Heart right ventricle (tissue), 16 donors: ENCODE measurements around the gene MICA. TPM values are rescaled to one million over a fixed set of nuclear protein-coding genes. Genes with fewer than 3 reads are reported as not detected.
A peak's percentile ranks its signal among the peaks of the same experiment; 100 is the strongest.

Source experiments
- ATAC-seq, 8 donors: fragments of 200-7000 bp; cut with Tn5 transposase; one replicate each; pipeline ENCODE4 v1.9.1; 2020; ENCODE audit warnings: mild to moderate bottlenecking in 8 of 8, moderate library complexity in 8 of 8, moderate number of reproducible peaks in 1 of 8
- DNase-seq, 2 donors: peaks; one replicate each; pipeline ENCODE4 v3.0.0-alpha.2; 2020
- H3K27ac ChIP-seq, 10 donors: fragments of 200-600 bp; sonication (generic) in 2 of 10; one replicate each; pipeline versions ENCODE4 v1.5.0 to v1.8.0; 2020 to 2022; ENCODE audit warnings: mild to moderate bottlenecking in 3 of 10
- H3K27me3 ChIP-seq, 7 donors: fragments of 200-600 bp; one replicate each; pipeline ENCODE4 v1.8.0; 2021 to 2022; ENCODE audit warnings: mild to moderate bottlenecking in 2 of 7
- H3K36me3 ChIP-seq, 9 donors: fragments of 200-600 bp; sonication (generic) in 1 of 9; one replicate each; pipeline versions ENCODE4 v1.5.0 to v1.8.0; 2020 to 2022; ENCODE audit warnings: mild to moderate bottlenecking in 2 of 9
- H3K4me1 ChIP-seq, 9 donors: fragments of 200-600 bp; sonication (generic) in 1 of 9; one replicate each; pipeline versions ENCODE4 v1.5.0 to v1.8.0; 2020 to 2022; ENCODE audit warnings: mild to moderate bottlenecking in 4 of 9
- H3K4me3 ChIP-seq, 10 donors: fragments of 200-600 bp; sonication (generic) in 2 of 10; one replicate each; pipeline versions ENCODE4 v1.5.0 to v1.8.0; 2020 to 2022; ENCODE audit warnings: mild to moderate bottlenecking in 7 of 10, moderate library complexity in 2 of 10
- H3K9me3 ChIP-seq, 11 donors: fragments of 200-600 bp in 10 of 11; sonication (generic) in 2 of 11; one replicate each; pipeline versions ENCODE4 v1.5.0 to v1.8.0; 2013 to 2022; ENCODE audit warnings: mild to moderate bottlenecking in 2 of 11, control low read depth in 1 of 11, moderate library complexity in 1 of 11
- WGBS, 2 donors: extraction: QIAGEN DNeasy Blood & Tissue Kit; methylation state at CpG; one replicate each; pipeline ENCODE4 v1.1.7; 2013; ENCODE audit warnings: inconsistent platforms in 1 of 2; 5-methylcytosine and 5-hydroxymethylcytosine counted together
- intact Hi-C, 10 donors: fragments of 100-400 bp; cut with DNase I; formaldehyde crosslinking; loops; one replicate each; pipeline versions ENCODE4 v1.11.1 to v1.14.2; 2022
- polyA plus RNA-seq, 2 donors: library from polyadenylated mRNA; stranded (reverse); fragments of 200-250 nt; gene quantifications; one replicate each; pipeline ENCODE4 v1.2.3, GENCODE V29; 2013
- total RNA-seq, 10 donors: library from RNA; stranded (reverse); fragmentation: NEBNext Ultra II Directional in 3 of 10; extraction: Animal tissue kit (Norgen Biotek cat#: 25700) in 3 of 10; gene quantifications; one replicate each; pipeline versions ENCODE4 v1.2.1 to v1.2.4, GENCODE V29; 2021 to 2023
- TF ChIP-seq, protein P1 (sequence below), 9 donors: fragments of 200-600 bp; sonication (generic) in 2 of 9; IDR thresholded peaks; one replicate each; pipeline versions ENCODE4 v1.5.0 to v1.8.0; 2021 to 2022; ENCODE audit warnings: antibody characterized with exemption in 9 of 9, mild to moderate bottlenecking in 5 of 9, moderate library complexity in 1 of 9
- donor health status: Arrhythmogenic right ventricular cardiomyopathy.
- donor health status: ischemic (EF 13 %, LVEDD 7.1; RV severe dilation, severe dysfunction).
- donor health status: healthy with polysubstance abuse.
- donor health status: DM: no; HTN: yes; CAD: no.
- donor health status: DM: no; HTN: no; CAD: no.
- donor health status: ischemic (EF 25% LVEDD 6.9; RV normal size, moderate dysfunction).
- donor health status: ischemic (EF 25% LVEDD 5.7; RV mildly dilated, moderate dysfunction).
- donor health status: healthy.
- donor health status: DM: yes; HTN: yes; CAD: no.
- donor health status: Ischemic cardiomyopathy.
- donor health status: ischemic (EF 35%, LVEDD 5.7; RV mildly dilated, moderate dysfunction).
- donor health status: nonischemic (EF 11% LVEDD 7.7; RV severe dilation, severe dysfunction).
- donor health status: DM: yes; HTN: yes; CAD: no.
- donor health status: PGD.
- donor health status: ischemic (EF 29% LVEDD 5.4; RV normal size, mild dysfunction).
- donor health status: nonischemic (EF 23%, LVEDD 6.1; RV moderate dilation, normal function).

Gene MICA
- total and polyA plus RNA-seq, 12 donors, result 3.2 to 36.0 (median 9.1) TPM

DNA sequence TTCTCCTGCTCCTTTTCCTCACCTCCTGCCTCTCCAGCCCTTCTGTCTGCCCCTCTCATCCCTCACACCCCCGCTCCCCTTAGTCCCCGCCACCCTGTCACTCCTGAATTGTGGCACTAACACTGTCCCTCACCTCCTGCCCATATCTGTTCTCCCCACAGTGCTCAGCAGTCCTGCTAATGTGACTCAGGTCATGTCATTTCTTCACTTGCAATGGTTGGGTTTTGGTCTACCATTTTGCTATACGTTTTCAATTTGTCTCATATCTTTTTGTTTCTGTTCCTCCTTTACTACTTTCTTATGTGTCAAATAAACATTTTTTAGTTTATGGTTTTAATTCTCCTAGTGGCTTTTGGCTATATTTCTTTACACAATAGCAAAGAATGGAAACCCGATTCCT, 45.1 kb upstream of the MICA start:
- DNase-seq (no peak), ATAC-seq (no peak)
- peaks cover 0 to 43% (median 16%) of the 10 kb centered on the region in 9 donors for H3K4me1 ChIP-seq
- H3K36me3 ChIP-seq, result peaks cover 0 to 29% (median 0%) of the 10 kb centered on the region in 9 donors
- H3K9me3 ChIP-seq, result no peaks in the 10 kb centered on the region
- TF ChIP-seq, protein P1, sequence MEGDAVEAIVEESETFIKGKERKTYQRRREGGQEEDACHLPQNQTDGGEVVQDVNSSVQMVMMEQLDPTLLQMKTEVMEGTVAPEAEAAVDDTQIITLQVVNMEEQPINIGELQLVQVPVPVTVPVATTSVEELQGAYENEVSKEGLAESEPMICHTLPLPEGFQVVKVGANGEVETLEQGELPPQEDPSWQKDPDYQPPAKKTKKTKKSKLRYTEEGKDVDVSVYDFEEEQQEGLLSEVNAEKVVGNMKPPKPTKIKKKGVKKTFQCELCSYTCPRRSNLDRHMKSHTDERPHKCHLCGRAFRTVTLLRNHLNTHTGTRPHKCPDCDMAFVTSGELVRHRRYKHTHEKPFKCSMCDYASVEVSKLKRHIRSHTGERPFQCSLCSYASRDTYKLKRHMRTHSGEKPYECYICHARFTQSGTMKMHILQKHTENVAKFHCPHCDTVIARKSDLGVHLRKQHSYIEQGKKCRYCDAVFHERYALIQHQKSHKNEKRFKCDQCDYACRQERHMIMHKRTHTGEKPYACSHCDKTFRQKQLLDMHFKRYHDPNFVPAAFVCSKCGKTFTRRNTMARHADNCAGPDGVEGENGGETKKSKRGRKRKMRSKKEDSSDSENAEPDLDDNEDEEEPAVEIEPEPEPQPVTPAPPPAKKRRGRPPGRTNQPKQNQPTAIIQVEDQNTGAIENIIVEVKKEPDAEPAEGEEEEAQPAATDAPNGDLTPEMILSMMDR (IDR thresholded peaks at IDR 0.05), result no peak
- peaks cover 0 to 34% (median 5%) of the 10 kb centered on the region in 7 donors for H3K27me3 ChIP-seq
- intact Hi-C loops, result loop anchor here in 1 of 10 donors (5.0 kb wide), 1 partner anchor 86 kb away; the partner anchor contains the start of gene HLA-C
- WGBS, 2 donors, result 36 to 51% methylated on average over 4 of the region's 4 CpGs
- H3K4me3 ChIP-seq, result peak overlapping the region in 3 of 10 donors; percentile 68 to 98 (median 83)
- peak overlapping the region in 6 of 10 donors; percentile 10 to 99 (median 92) for H3K27ac ChIP-seq

DNA sequence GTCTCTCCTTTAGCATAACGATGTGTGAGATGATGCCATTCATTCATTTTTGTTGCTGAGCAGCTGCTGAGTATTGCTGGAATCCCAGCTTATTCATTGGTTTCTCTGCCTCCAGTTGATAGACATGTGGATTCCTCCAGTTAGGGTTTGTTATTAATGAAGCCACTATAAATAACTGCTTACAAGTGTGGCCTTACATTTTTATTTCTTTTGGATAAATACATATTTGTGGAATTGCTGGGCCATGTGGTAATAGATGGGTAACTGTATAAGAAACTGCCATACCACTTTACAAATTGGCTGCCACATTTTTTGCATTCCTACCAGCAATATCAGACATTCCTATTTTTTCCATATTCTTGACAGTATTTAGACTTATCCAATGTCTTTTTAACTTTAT, 43.8 kb upstream of the MICA start:
- peaks cover 0 to 30% (median 15%) of the 10 kb centered on the region in 9 donors for H3K4me1 ChIP-seq
- H3K27me3 ChIP-seq, result peaks cover 0 to 34% (median 8%) of the 10 kb centered on the region in 7 donors
- no peak overlapping the region for H3K4me3 ChIP-seq
- intact Hi-C loops, result loop anchor here in 1 of 10 donors (5.0 kb wide), 1 partner anchor 87 kb away; the partner anchor contains the start of gene HLA-C
- ATAC-seq, result no peak
- TF ChIP-seq, protein P1 (IDR thresholded peaks at IDR 0.05), result no peak
- 73 to 84% methylated on average over 1 of the region's 1 CpG for WGBS, 2 donors
- no peak for DNase-seq
- H3K9me3 ChIP-seq, result no peaks in the 10 kb centered on the region
- no peak overlapping the region for H3K27ac ChIP-seq
- H3K36me3 ChIP-seq, result peaks cover 0 to 17% (median 0%) of the 10 kb centered on the region in 9 donors

DNA sequence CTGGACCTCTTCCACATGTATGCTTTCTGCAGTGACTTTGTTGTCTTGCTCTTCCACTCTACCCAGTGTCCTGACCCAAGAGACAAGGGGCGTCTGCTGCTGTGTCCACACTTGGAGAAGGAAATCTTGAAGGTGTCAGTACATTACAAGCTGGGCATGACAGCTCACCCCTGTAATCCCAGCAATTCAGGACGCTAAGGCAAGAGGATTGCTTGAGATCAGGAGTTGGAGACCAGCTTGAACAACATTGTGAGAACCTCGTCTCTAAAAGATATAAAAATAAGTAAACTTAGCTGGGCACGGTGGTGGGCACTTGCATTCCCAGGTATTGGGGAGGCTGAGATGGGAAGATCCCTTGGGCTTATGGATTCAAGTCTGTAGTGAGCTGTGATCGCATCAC, 40.6 kb upstream of the MICA start:
- Histone ChIP-seq H3K4me1 (peaks cover 0 to 20% (median 3%) of the 10 kb centered on the region in 9 donors), H3K27me3 (peaks cover 0 to 43% (median 20%) of the 10 kb centered on the region in 7 donors), H3K4me3 (no peak overlapping the region), H3K27ac (no peak overlapping the region), H3K36me3 (no peaks in the 10 kb centered on the region), H3K9me3 (no peaks in the 10 kb centered on the region)
- intact Hi-C loops, result loop anchor here in 1 of 10 donors (10.0 kb wide), 1 partner anchor 168 kb away; no protein-coding TSS in a partner anchor
- TF ChIP-seq, protein P1 (IDR thresholded peaks at IDR 0.05), result no peak
- 45 to 57% methylated on average over 5 of the region's 5 CpGs for WGBS, 2 donors
- no peak for ATAC-seq
- DNase-seq, result no peak

DNA sequence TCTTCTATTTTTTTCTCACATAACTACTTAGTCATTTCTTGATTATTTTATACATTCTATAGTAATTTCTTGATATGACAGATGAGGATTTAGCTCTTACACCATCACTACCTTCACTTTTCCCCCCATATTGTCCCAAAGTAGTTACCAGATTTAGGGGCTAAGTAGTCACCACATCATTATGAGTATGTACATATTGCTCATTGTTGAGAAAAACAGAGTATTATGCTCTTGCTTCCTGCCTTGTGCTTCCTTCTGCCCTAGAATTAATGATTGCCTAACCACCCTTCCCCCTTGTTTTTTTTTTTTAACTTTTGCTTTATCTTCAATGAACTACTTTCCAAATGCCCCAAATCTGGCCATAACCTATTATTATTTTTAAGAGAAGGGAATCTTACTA, 39.6 kb upstream of the MICA start:
- Histone ChIP-seq H3K4me1 (peaks cover 0 to 9% (median 0%) of the 10 kb centered on the region in 9 donors), H3K36me3 (no peaks in the 10 kb centered on the region), H3K4me3 (no peak overlapping the region), H3K9me3 (no peaks in the 10 kb centered on the region), H3K27ac (no peak overlapping the region), H3K27me3 (peaks cover 0 to 44% (median 20%) of the 10 kb centered on the region in 7 donors)
- ATAC-seq, result no peak
- intact Hi-C loops, result loop anchor here in 1 of 10 donors (10.0 kb wide), 1 partner anchor 169 kb away; no protein-coding TSS in a partner anchor
- TF ChIP-seq, protein P1 (IDR thresholded peaks at IDR 0.05), result no peak
- DNase-seq, result no peak
